Activated naive CD4-positive, alpha-beta T cell treated with anti-CD3 and anti-CD28 coated beads, Interleukin-2, amount 50 U/mL, for 24 hours (primary cell): ENCODE results near the gene MDH2.
"Not testable (repeated sequence)": the region's sequence is repeated elsewhere in the genome, so short reads cannot be mapped to it uniquely, and the experiment has no call there.

Source experiments
- H3K27ac Mint-ChIP-seq: one replicate; pipeline ENCODE4 v1.8.0; 2021; ENCODE audit warnings: mild to moderate bottlenecking, mixed read lengths
- H3K27me3 Mint-ChIP-seq: one replicate; pipeline ENCODE4 v1.8.0; 2021; ENCODE audit warnings: mixed read lengths
- H3K36me3 Mint-ChIP-seq: one replicate; pipeline ENCODE4 v1.8.0; 2021; ENCODE audit warnings: mixed read lengths
- H3K4me1 Mint-ChIP-seq: one replicate; pipeline ENCODE4 v1.8.0; 2021; ENCODE audit warnings: mixed read lengths
- H3K4me3 Mint-ChIP-seq: one replicate; pipeline ENCODE4 v1.8.0; 2021; ENCODE audit warnings: mild to moderate bottlenecking, mixed read lengths
- H3K9me3 Mint-ChIP-seq: one replicate; pipeline ENCODE4 v1.8.0; 2021; ENCODE audit warnings: mixed read lengths

The MDH2 gene

DNA sequence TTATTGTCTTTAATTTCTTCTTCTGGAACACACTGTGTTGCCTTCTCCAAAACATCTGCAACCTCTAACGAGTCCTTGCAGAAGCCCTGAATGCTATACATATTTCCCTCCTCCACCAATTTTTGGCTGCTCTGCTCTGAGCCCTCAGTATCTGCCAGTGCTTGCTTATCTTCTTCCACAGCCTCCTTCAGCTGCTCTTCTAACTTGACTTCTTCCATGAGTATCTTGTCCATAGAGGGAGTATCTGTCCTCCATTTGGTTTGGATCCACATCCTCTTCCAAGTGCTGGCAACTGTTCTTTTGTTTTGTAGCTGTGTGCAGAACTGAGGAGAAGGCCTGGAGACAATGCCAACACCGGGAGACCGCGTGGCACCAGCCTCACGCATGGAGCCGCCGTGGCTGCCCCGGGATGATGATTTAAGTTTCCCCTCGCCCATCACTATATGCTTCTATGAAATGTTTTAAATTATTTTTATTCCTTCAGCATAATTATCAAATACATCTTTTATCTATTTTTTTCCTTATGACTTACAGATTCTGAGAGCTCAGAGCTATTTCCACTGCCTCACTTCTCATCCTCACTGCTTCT, 65.2 kb downstream of the MDH2 start:
- not testable (repeated sequence) for H3K4me3 Mint-ChIP-seq, H3K27me3 Mint-ChIP-seq

DNA sequence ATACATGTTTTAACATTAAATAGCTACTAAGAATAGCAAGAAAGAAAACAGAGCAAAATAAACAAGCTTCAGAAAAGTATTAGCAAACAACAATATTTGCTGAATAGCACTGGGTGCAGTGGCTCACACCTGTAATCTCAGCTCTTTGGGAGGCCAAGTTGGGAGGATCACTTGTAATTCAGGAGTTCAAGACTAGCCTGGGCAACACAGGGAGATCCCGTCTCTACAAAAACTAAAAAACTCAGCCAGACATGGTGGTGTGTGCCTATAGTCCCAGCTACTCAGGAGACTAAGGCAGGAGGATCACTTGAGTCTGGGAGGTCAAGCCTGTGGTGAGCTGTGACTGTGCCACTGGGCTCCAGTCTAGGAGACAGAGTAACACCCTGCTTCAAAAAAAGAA, 66.8 kb downstream of the MDH2 start:
- not testable (repeated sequence) for H3K4me1 Mint-ChIP-seq, H3K4me3 Mint-ChIP-seq, H3K36me3 Mint-ChIP-seq, H3K9me3 Mint-ChIP-seq, H3K27me3 Mint-ChIP-seq
- peak overlapping the region; percentile 15 for H3K27ac Mint-ChIP-seq

More for the DNA sequence above, 65.2 kb downstream of the MDH2 start:
- H3K4me1 Mint-ChIP-seq, H3K9me3 Mint-ChIP-seq, H3K27ac Mint-ChIP-seq, H3K36me3 Mint-ChIP-seq: not testable (repeated sequence)
